Kidney epithelial cell (primary cell): ENCODE results near the gene NTRK3. TPM values are rescaled to one million over a fixed set of nuclear protein-coding genes. Genes with fewer than 3 reads are reported as not detected.

Experiments used
- DNase-seq: peaks from one replicate; pipeline ENCODE4 v3.0.0-alpha.2; 2010; ENCODE audit warnings: low read depth
- H3K27me3 ChIP-seq: 2 replicates; pipeline ENCODE4 v1.6.0; 2011; ENCODE audit warnings: low read length; ENCODE audit not compliant: control insufficient read depth, insufficient read depth
- H3K36me3 ChIP-seq: 2 replicates; pipeline ENCODE4 v1.5.1; 2011; ENCODE audit warnings: low read length; ENCODE audit not compliant: control insufficient read depth, insufficient read depth
- H3K4me3 ChIP-seq: 2 replicates; pipeline ENCODE4 v1.5.1; 2011; ENCODE audit warnings: low read depth, mild to moderate bottlenecking, control low read depth, low read length
- CTCF ChIP-seq: IDR thresholded peaks from 2 replicates; pipeline ENCODE4 v1.5.1; 2011; ENCODE audit warnings: mild to moderate bottlenecking, moderate library complexity, low read length, control low read depth, inconsistent platforms; ENCODE audit not compliant: insufficient read depth, poor library complexity, severe bottlenecking
- total RNA-seq: library from RNA; depleted of rRNA; stranded (reverse); fragments of >200 nt; gene quantifications from 2 replicates; pipeline ENCODE4 v1.2.3, GENCODE V29; 2015

NTRK3 gene
- total RNA-seq, 1 donor from 2014 or later, result not detected

- Histone ChIP-seq H3K36me3 (no peaks in the 10 kb centered on the region), H3K4me3 (no peak overlapping the region), H3K27me3 (no peaks in the 10 kb centered on the region)
- DNase-seq, result no peak
- TF ChIP-seq CTCF, result no peak
These were observed 198.7 kb downstream of the NTRK3 start for GRCh38 chr15:88057836-88058235.

- Histone ChIP-seq H3K36me3 (no peaks in the 10 kb centered on the region), H3K27me3 (no peaks in the 10 kb centered on the region), H3K4me3 (no peak overlapping the region)
- DNase-seq, result no peak
- TF ChIP-seq CTCF, result no peak
These were observed 207.0 kb downstream of the NTRK3 start for GRCh38 chr15:88049506-88049905.

- Histone ChIP-seq H3K36me3 (no peaks in the 10 kb centered on the region), H3K27me3 (no peaks in the 10 kb centered on the region), H3K4me3 (no peak overlapping the region)
- TF ChIP-seq CTCF, result no peak
- DNase-seq, result no peak
These were observed 207.8 kb downstream of the NTRK3 start for GRCh38 chr15:88048755-88049154.

- Histone ChIP-seq H3K27me3 (no peaks in the 10 kb centered on the region), H3K36me3 (no peaks in the 10 kb centered on the region), H3K4me3 (no peak overlapping the region)
- no peak for DNase-seq
- TF ChIP-seq CTCF, result no peak
These were observed 208.3 kb downstream of the NTRK3 start for GRCh38 chr15:88048237-88048636.

- no peak for DNase-seq
- Histone ChIP-seq H3K4me3 (no peak overlapping the region), H3K27me3 (no peaks in the 10 kb centered on the region), H3K36me3 (no peaks in the 10 kb centered on the region)
- TF ChIP-seq CTCF, result no peak
These were observed 209.9 kb downstream of the NTRK3 start for GRCh38 chr15:88046576-88047129.

GRCh38 chr15:88043396-88043795 lies 213.1 kb downstream of the NTRK3 start:
- TF ChIP-seq CTCF, result no peak
- H3K27me3 ChIP-seq, result no peaks in the 10 kb centered on the region
- H3K36me3 ChIP-seq, result no peaks in the 10 kb centered on the region
- no peak overlapping the region for H3K4me3 ChIP-seq
- no peak for DNase-seq
